Liver (tissue), 9 donors: ENCODE results near the gene BOC. TPM values are rescaled to one million over a fixed set of nuclear protein-coding genes. Genes with fewer than 3 reads are reported as not detected.

ENCODE experiments used
- DNase-seq: peaks from one replicate; pipeline ENCODE4 v3.0.0-alpha.2; 2017; ENCODE audit warnings: low spot score
- H3K27ac ChIP-seq, 2 donors: one replicate each; pipeline ENCODE4 v1.7.0; 2013; ENCODE audit warnings: inconsistent platforms in 2 of 2, low read length in 2 of 2, control low read depth in 1 of 2, low read depth in 1 of 2, mild to moderate bottlenecking in 1 of 2
- H3K27me3 ChIP-seq, 4 donors: one replicate each; pipeline versions ENCODE4 v1.6.1 to v1.7.0; 2013; ENCODE audit warnings: low read length in 3 of 4, inconsistent platforms in 1 of 4, mild to moderate bottlenecking in 1 of 4, moderate library complexity in 1 of 4; ENCODE audit not compliant: control insufficient read depth in 4 of 4, insufficient read depth in 4 of 4
- H3K36me3 ChIP-seq, 4 donors: one replicate each; pipeline versions ENCODE4 v1.6.1 to v1.7.0; 2013; ENCODE audit warnings: low read length in 3 of 4, mild to moderate bottlenecking in 3 of 4, low read depth in 1 of 4, moderate library complexity in 1 of 4; ENCODE audit not compliant: control insufficient read depth in 4 of 4, insufficient read depth in 3 of 4
- H3K4me1 ChIP-seq, 4 donors: one replicate each; pipeline versions ENCODE4 v1.6.1 to v1.7.0; 2013; ENCODE audit warnings: low read length in 3 of 4, mild to moderate bottlenecking in 3 of 4, moderate library complexity in 1 of 4; ENCODE audit not compliant: control insufficient read depth in 4 of 4, insufficient read depth in 4 of 4
- H3K4me3 ChIP-seq, 3 donors: one replicate each; pipeline versions ENCODE4 v1.6.1 to v1.7.0; 2013; ENCODE audit warnings: low read length in 3 of 3, control low read depth in 1 of 3, low read depth in 1 of 3, mild to moderate bottlenecking in 1 of 3
- H3K9ac ChIP-seq, 2 donors: one replicate each; pipeline ENCODE4 v1.7.0; 2013; ENCODE audit warnings: low read length in 2 of 2, mild to moderate bottlenecking in 2 of 2, moderate library complexity in 2 of 2, control low read depth in 1 of 2, low read depth in 1 of 2
- H3K9me3 ChIP-seq, 4 donors: one replicate each; pipeline versions ENCODE4 v1.6.1 to v1.7.0; 2013; ENCODE audit warnings: low read length in 3 of 4; ENCODE audit not compliant: control insufficient read depth in 4 of 4
- ATF3 ChIP-seq: IDR thresholded peaks from 2 replicates; pipeline ENCODE4 v1.6.1; 2016; ENCODE audit warnings: antibody characterized with exemption
- CTCF ChIP-seq: fragments of 150-350 bp; IDR thresholded peaks from 2 replicates; pipeline ENCODE4 v1.5.1; 2017; ENCODE audit warnings: improper control_type of control experiment, low read depth, low read length; ENCODE audit not compliant: missing input control
- FOXA1 ChIP-seq: IDR thresholded peaks from 2 replicates; pipeline ENCODE4 v1.6.1; 2016; ENCODE audit warnings: antibody characterized with exemption
- FOXA2 ChIP-seq: IDR thresholded peaks from 2 replicates; pipeline ENCODE4 v1.6.1; 2016; ENCODE audit warnings: antibody characterized with exemption
- GABPA ChIP-seq, 2 donors: IDR thresholded peaks in 1 of 2; conservative IDR thresholded peaks in 1 of 2; 2 replicates each; pipeline ENCODE4 v1.6.1; 2016; ENCODE audit warnings: antibody characterized with exemption in 2 of 2, mild to moderate bottlenecking in 1 of 2, moderate library complexity in 1 of 2
- HNF4A ChIP-seq, 2 donors: conservative IDR thresholded peaks; 2 replicates each; pipeline ENCODE4 v1.6.1; 2016; ENCODE audit warnings: antibody characterized with exemption in 2 of 2, mild to moderate bottlenecking in 2 of 2
- HNF4G ChIP-seq: IDR thresholded peaks from 2 replicates; pipeline ENCODE4 v1.6.1; 2016; ENCODE audit warnings: antibody characterized with exemption
- JUND ChIP-seq, 2 donors: IDR thresholded peaks; 2 replicates each; pipeline ENCODE4 v1.6.1; 2016; ENCODE audit warnings: antibody characterized with exemption in 2 of 2
- MAX ChIP-seq: IDR thresholded peaks from 2 replicates; pipeline ENCODE4 v1.6.1; 2016; ENCODE audit warnings: antibody characterized with exemption
- NR2F2 ChIP-seq: IDR thresholded peaks from 2 replicates; pipeline ENCODE4 v1.6.1; 2016; ENCODE audit warnings: antibody characterized with exemption
- RAD21 ChIP-seq, 2 donors: IDR thresholded peaks; 2 replicates each; pipeline ENCODE4 v1.6.1; 2016; ENCODE audit warnings: antibody characterized with exemption in 2 of 2, mild to moderate bottlenecking in 2 of 2
- REST ChIP-seq: IDR thresholded peaks from 2 replicates; pipeline ENCODE4 v1.6.1; 2016; ENCODE audit warnings: antibody characterized with exemption, mild to moderate bottlenecking
- RXRA ChIP-seq, 2 donors: IDR thresholded peaks; 2 replicates each; pipeline ENCODE4 v1.6.1; 2017 to 2018; ENCODE audit warnings: antibody characterized with exemption in 2 of 2, mild to moderate bottlenecking in 1 of 2
- SP1 ChIP-seq: IDR thresholded peaks from 2 replicates; pipeline ENCODE4 v1.6.1; 2018; ENCODE audit warnings: antibody characterized with exemption, mild to moderate bottlenecking
- TAF1 ChIP-seq: conservative IDR thresholded peaks from 2 replicates; pipeline ENCODE4 v1.6.1; 2016; ENCODE audit warnings: antibody characterized with exemption, mild to moderate bottlenecking
- WGBS: extraction: QIAGEN DNeasy Blood & Tissue Kit; methylation state at CpG from one replicate; pipeline ENCODE4 v1.1.7; 2013; 5-methylcytosine and 5-hydroxymethylcytosine counted together
- polyA plus RNA-seq, 2 donors: library from polyadenylated mRNA; stranded (reverse) in 1 of 2; unstranded in 1 of 2; fragments of 200-250 nt in 1 of 2; fragments of >200 nt in 1 of 2; fragmentation: Nextera tagmentation in 1 of 2; extraction: Ambion mirVana in 1 of 2; gene quantifications; one replicate each; pipeline versions ENCODE4 v1.2.1 to v1.2.3, GENCODE V29; 2013 to 2015
- total RNA-seq, 2 donors: library from RNA; depleted of rRNA; stranded (reverse); fragments of >200 nt; gene quantifications; one replicate each; pipeline ENCODE4 v1.2.3, GENCODE V29; 2014
- donor health status: healthy.
- donor health status: healthy.
- donor health status: healthy.
- donor health status: healthy.
- donor health status: healthy.

Gene BOC
- total and polyA plus RNA-seq, 4 donors: 0.31 to 1.5 (median 0.65) TPM; not detected in 1

- H3K9ac ChIP-seq: no peak overlapping the region
- no peaks in the 10 kb centered on the region for H3K4me1 ChIP-seq
- 83% methylated on average over 4 of the region's 4 CpGs for WGBS
- H3K9me3 ChIP-seq: no peaks in the 10 kb centered on the region
- H3K4me3 ChIP-seq: no peak overlapping the region
- H3K36me3 ChIP-seq: no peaks in the 10 kb centered on the region
- no peaks in the 10 kb centered on the region for H3K27me3 ChIP-seq
- TF ChIP-seq GABPA (IDR thresholded peaks at IDR 0.05 in 1 of 2, conservative IDR thresholded peaks at IDR 0.05 in 1 of 2): no peak
- TF ChIP-seq REST: no peak
- no peak for TF ChIP-seq TAF1
- TF ChIP-seq RXRA (IDR thresholded peaks at IDR 0.05): no peak
- TF ChIP-seq HNF4G: no peak
- no peak for TF ChIP-seq MAX
- TF ChIP-seq FOXA1: no peak
- no peak for TF ChIP-seq NR2F2
- no peak for TF ChIP-seq CTCF
- no peak for TF ChIP-seq RAD21 (IDR thresholded peaks at IDR 0.05)
- no peak for DNase-seq
- H3K27ac ChIP-seq: no peak overlapping the region
These were observed 40.5 kb downstream of the BOC start for GRCh38 chr3:113251817-113252216.

- Histone ChIP-seq H3K36me3 (no peaks in the 10 kb centered on the region), H3K27ac (no peak overlapping the region), H3K27me3 (no peaks in the 10 kb centered on the region), H3K9me3 (no peaks in the 10 kb centered on the region), H3K4me1 (no peaks in the 10 kb centered on the region), H3K9ac (no peak overlapping the region), H3K4me3 (no peak overlapping the region)
- TF ChIP-seq TAF1 (no peak), JUND (IDR thresholded peaks at IDR 0.05) (no peak), ATF3 (no peak), SP1 (no peak), FOXA1 (no peak), MAX (no peak), HNF4A (conservative IDR thresholded peaks at IDR 0.05) (no peak), GABPA (IDR thresholded peaks at IDR 0.05 in 1 of 2, conservative IDR thresholded peaks at IDR 0.05 in 1 of 2) (no peak), HNF4G (no peak), FOXA2 (no peak), CTCF (no peak), RAD21 (IDR thresholded peaks at IDR 0.05) (no peak)
- WGBS: 87% methylated on average over 4 of the region's 4 CpGs
- DNase-seq: no peak
These were observed 41.2 kb downstream of the BOC start for GRCh38 chr3:113252553-113252952.
